ENCODE measurements around the gene TGFB1. TPM values are rescaled to one million over a fixed set of nuclear protein-coding genes. Genes with fewer than 3 reads are reported as not detected.

Gene TGFB1
- total RNA-seq, 3 donors from 2014 or later = 12.0 to 21.4 (median 13.4) TPM

DNA sequence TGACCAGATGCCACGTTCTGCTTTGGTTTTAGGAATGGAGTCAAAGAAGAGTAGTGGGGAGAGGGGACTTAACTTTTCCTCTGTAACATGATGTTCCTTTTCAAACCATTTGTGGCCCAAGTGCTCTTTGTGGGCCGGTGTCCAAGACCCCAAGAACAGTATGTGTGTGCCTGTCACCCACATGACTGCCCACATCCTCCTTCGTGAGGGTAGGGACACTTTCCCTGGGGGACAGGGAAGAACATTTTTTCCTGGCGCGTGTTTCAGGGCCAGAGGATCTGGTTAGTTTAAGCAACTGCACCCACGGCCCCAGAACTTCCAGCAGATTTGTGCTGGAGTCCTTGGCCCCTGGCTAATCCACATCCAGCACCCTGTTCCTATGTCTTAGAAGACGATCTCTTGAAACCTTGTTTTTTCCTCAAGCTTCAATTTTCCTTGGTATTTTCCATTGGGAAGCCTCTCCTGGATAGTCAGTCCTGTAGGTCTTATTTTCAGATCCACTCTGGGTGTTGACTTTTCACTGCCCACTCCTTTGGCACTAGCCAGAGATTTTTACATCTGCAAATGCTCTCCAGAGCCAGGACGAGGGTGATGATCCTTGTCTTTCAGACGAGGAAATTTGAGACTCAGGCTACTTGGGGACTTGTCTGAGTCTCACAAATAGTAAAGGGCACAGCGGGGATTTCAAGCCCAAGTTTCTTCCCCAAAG is 54.5 kb downstream of the TGFB1 start:
- Histone ChIP-seq H3K27ac (peak overlapping the region; percentile 89 to 95), H3K36me3 (peaks cover 10% of the 10 kb centered on the region), H3K4me1 (peaks cover 34 to 43% of the 10 kb centered on the region in 2 donors), H3K9me3 (no peaks in the 10 kb centered on the region), H3K4me3 (no peak overlapping the region), H3K27me3 (no peaks in the 10 kb centered on the region)
- TF ChIP-seq POLR2AphosphoS5 (IDR thresholded peaks at IDR 0.05) = peak in 2 of 3 donors; percentile 6 to 25
- TF ChIP-seq, protein P1, sequence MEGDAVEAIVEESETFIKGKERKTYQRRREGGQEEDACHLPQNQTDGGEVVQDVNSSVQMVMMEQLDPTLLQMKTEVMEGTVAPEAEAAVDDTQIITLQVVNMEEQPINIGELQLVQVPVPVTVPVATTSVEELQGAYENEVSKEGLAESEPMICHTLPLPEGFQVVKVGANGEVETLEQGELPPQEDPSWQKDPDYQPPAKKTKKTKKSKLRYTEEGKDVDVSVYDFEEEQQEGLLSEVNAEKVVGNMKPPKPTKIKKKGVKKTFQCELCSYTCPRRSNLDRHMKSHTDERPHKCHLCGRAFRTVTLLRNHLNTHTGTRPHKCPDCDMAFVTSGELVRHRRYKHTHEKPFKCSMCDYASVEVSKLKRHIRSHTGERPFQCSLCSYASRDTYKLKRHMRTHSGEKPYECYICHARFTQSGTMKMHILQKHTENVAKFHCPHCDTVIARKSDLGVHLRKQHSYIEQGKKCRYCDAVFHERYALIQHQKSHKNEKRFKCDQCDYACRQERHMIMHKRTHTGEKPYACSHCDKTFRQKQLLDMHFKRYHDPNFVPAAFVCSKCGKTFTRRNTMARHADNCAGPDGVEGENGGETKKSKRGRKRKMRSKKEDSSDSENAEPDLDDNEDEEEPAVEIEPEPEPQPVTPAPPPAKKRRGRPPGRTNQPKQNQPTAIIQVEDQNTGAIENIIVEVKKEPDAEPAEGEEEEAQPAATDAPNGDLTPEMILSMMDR (IDR thresholded peaks at IDR 0.05) = no peak
- intact Hi-C loops (cut with DNase I; ENCODE audit: low total_unique reads) = no loop called here
- DNase-seq (ENCODE audit: low spot score in 2 of 2) = peak in 1 of 2 donors; percentile 56

DNA sequence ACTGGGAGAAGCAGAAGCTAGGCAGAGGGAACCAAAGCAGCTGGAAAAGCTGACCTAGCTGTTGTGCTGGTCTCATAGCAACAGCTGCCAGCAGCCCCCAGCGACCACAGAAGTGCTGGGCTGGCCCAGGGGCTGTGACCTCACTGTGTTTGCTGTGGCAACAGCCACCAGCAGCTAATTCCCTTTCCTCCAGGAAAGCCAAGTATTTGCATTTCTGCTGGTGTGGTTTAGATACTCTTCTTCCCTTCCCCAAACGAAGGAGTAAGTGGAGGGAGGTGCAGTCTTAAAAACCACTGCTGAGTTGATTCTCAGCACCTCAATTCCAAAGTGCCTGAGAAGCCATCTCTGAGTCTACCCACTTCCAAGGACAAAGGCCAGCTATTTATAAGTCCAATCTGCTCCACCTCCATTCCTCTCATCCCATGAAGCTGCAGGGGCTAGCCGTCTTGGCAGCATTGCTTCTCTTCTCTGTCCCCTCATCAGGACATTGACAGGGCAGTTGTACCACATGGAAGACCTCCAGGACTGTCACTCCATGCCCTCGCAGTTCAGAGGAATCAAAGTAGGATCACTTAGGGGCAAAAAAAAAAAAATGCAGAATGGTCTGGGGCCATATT is 55.3 kb downstream of the TGFB1 start:
- Histone ChIP-seq H3K9me3 (no peaks in the 10 kb centered on the region), H3K4me1 (peaks cover 34 to 43% of the 10 kb centered on the region in 2 donors), H3K36me3 (peaks cover 13% of the 10 kb centered on the region), H3K4me3 (peak overlapping the region in 1 of 3 donors; percentile 11), H3K27me3 (no peaks in the 10 kb centered on the region), H3K27ac (peak overlapping the region; percentile 89 to 95)
- TF ChIP-seq POLR2AphosphoS5 (IDR thresholded peaks at IDR 0.05) = peak in 2 of 3 donors; percentile 46 to 56
- TF ChIP-seq, protein P1 (IDR thresholded peaks at IDR 0.05) = no peak
- intact Hi-C loops (cut with DNase I; ENCODE audit: low total_unique reads) = no loop called here
- peak; percentile 80 to 84 for DNase-seq (ENCODE audit: low spot score in 2 of 2)

DNA sequence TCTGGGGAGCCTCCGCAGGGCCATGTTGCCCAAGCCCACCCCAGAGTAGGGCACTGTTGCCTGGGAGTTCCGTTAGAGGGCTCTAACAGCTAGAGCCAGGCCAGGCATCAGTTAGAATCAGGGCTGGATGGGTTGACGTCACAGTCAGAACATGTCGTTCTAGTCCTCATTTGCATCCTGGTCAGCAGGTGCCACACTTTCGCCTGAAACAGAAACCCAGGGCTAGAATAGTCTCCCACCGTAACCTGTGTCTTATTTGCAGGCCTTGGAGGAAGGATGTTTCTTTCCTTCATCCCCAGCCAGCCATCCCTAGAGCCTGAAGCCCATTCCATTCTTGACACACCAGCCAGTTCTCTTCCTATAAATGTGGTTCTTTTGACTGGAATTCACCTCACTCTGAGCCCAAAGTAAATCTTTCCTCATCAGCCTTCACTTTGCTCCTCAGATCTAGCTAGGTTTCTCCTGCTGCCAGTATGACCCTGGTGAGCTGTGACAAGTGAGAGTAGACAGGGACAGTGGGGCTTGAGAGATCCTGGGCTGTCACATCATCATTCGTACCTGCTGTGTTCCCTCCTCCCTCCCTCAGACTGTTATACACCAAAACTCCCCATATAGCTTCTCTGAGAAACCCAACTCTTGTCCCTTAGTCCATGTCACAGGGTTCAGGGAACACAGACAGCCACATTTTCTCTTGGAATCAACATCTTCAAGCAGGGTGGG is 55.9 kb downstream of the TGFB1 start:
- intact Hi-C loops (cut with DNase I; ENCODE audit: low total_unique reads) = no loop called here
- Histone ChIP-seq H3K27me3 (no peaks in the 10 kb centered on the region), H3K27ac (peak overlapping the region; percentile 89 to 95), H3K4me3 (peak overlapping the region in 1 of 3 donors; percentile 11), H3K36me3 (peaks cover 14% of the 10 kb centered on the region), H3K4me1 (peaks cover 34 to 43% of the 10 kb centered on the region in 2 donors), H3K9me3 (no peaks in the 10 kb centered on the region)
- no peak for DNase-seq (ENCODE audit: low spot score in 2 of 2)
- TF ChIP-seq, protein P1 (IDR thresholded peaks at IDR 0.05) = no peak
- TF ChIP-seq POLR2AphosphoS5 (IDR thresholded peaks at IDR 0.05) (no peak), POLR2A (IDR thresholded peaks at IDR 0.05) (no peak)

DNA sequence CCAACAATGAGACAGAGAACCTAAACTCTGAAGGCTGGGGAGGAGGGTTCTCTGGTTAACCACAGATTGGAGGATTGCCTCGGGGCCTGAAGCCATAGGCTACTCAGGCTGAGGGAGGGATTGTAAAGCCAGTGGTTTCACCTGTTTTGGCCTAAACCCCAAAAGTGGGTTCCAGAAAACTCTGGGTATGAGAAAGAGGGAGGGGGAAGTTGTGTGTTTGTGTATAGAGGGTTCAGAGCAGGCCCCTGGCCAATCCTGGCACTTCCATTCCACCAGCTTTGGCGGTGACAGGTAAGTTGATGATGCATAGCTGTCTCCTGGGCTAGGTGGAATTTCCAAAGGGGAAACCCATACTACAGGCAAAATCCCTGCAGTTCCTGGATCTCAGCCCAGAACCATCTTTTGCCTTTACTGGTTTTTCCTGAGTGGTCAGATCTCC is 57.3 kb downstream of the TGFB1 start:
- H3K27ac ChIP-seq = peak overlapping the region; percentile 89 to 95

More for the DNA sequence above, 57.3 kb downstream of the TGFB1 start:
- peaks cover 34 to 43% of the 10 kb centered on the region in 2 donors for H3K4me1 ChIP-seq
- peaks cover 14% of the 10 kb centered on the region for H3K36me3 ChIP-seq
- no peak for TF ChIP-seq POLR2AphosphoS5 (IDR thresholded peaks at IDR 0.05)
- TF ChIP-seq, protein P1 (IDR thresholded peaks at IDR 0.05) = no peak
- no peak for TF ChIP-seq POLR2A (IDR thresholded peaks at IDR 0.05)
- no peaks in the 10 kb centered on the region for H3K9me3 ChIP-seq
- intact Hi-C loops (cut with DNase I; ENCODE audit: low total_unique reads) = no loop called here
- peak in 1 of 2 donors; percentile 50 for DNase-seq (ENCODE audit: low spot score in 2 of 2)
- no peaks in the 10 kb centered on the region for H3K27me3 ChIP-seq
- H3K4me3 ChIP-seq = no peak overlapping the region
